ENCODE results near the gene CARMIL3.

- TF ChIP-seq CTCF (IDR thresholded peaks at IDR 0.05; ENCODE audit: low read depth, low read length) (no peak), EZH2phosphoT487 (IDR thresholded peaks at IDR 0.05; ENCODE audit: low read depth) (no peak)
These were observed 13.0 kb downstream of the CARMIL3 start for GRCh38 chr14:24064856-24065255.
